Measurements from ENCODE around the gene ATAD1.

DNA sequence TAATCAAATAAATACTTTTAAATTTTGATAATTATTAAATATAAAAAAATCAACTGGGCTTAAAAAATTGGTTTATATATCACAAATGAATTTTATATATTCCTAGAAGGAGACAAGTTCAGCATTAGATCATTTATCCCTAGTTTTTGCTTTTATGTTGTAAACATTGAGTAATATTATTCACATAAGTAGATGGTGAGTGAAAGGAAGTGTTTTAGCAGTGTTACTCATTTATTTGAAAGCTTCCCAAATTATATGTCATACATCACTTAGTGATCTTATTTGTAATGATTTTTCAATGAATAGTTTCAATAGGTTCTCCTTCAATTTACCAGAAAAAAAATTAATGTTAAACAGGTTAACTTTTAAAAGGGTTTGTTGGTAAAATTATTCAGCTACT is 29.5 kb upstream of the ATAD1 start:
- TF ChIP-seq POLR2A (IDR thresholded peaks at IDR 0.05) = no peak
- TF ChIP-seq, protein P1, sequence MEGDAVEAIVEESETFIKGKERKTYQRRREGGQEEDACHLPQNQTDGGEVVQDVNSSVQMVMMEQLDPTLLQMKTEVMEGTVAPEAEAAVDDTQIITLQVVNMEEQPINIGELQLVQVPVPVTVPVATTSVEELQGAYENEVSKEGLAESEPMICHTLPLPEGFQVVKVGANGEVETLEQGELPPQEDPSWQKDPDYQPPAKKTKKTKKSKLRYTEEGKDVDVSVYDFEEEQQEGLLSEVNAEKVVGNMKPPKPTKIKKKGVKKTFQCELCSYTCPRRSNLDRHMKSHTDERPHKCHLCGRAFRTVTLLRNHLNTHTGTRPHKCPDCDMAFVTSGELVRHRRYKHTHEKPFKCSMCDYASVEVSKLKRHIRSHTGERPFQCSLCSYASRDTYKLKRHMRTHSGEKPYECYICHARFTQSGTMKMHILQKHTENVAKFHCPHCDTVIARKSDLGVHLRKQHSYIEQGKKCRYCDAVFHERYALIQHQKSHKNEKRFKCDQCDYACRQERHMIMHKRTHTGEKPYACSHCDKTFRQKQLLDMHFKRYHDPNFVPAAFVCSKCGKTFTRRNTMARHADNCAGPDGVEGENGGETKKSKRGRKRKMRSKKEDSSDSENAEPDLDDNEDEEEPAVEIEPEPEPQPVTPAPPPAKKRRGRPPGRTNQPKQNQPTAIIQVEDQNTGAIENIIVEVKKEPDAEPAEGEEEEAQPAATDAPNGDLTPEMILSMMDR (IDR thresholded peaks at IDR 0.05) = no peak

Measured in Peyer's patch (tissue), 4 donors.